Right kidney (tissue), 1 donor: ENCODE measurements around the gene NUPR1.
"Not testable (repeated sequence)": the region's sequence is repeated elsewhere in the genome, so short reads cannot be mapped to it uniquely, and the experiment has no call there.

Source experiments
- DNase-seq: peaks from one replicate; pipeline ENCODE4 v3.0.0-alpha.2; 2016

NUPR1 gene

DNA sequence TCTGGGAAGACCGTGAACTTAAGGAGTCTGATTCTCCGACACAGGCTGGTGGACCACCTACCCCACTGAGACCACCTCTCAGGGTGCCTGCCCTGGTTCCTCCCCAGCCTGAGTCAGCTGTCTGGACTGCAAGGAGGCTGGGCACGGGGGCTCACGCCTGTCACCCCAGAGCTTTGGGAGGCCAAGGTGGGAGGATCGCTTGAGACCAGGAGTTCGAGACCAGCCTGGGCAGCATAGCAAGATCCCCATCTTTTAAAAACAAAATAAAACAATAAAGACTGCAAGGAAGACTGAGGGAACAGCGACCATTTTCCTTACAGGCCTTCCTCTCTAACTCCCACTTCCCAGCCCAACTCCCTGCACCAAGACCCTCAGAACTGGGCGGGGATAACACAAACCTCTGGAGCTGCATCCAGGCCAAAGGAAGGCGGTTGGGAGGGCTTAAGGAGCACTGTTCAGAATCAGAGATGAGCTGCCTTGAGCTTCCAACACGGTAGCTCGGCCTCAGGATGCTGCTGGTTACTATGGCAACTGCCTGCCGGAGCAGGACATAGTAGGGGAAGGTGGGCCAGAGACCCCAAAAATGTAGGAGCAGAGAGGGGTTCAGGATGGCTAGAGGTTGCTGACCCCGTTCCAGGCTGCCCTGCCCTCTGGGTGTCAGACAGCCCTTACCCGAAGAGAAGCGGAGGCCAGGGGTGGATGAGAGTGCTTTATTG, 40.0 kb downstream of the NUPR1 start:
- no peak for DNase-seq

DNA sequence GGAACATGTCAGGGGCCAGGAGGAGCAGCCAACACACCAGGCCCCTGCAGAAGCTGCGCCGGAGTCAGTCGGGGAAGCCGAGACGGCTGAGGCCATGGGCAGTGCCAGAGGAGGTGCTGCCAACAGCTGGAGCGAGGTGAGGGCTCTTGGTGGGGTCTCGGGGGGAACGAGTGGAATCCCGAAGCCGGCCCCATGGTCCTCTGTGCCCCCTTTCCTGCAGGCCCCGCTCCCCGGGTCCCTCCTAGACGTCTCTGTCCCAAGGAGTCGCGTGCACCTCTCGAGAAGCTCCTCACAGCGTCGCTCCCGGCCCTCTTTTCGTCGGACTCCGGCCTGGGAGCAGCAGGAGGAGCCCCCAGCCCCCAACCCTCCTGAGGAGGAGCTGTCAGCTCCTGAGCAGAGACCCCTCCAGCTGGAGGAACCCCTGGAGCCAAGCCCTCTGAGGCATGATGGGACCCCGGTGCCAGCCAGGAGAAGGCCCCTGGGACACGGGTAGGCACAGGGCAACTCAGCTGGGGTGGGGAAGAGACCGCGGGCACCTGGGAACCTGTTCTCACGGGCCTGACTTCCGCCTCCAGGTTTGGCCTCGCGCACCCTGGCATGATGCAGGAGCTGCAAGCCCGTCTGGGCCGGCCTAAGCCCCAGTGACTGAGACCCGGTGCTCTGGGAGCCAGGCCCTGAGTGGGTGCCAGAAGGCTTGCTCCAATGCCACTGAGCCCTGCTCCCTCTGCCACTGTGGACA, 40.7 kb downstream of the NUPR1 start:
- DNase-seq = no peak

DNA sequence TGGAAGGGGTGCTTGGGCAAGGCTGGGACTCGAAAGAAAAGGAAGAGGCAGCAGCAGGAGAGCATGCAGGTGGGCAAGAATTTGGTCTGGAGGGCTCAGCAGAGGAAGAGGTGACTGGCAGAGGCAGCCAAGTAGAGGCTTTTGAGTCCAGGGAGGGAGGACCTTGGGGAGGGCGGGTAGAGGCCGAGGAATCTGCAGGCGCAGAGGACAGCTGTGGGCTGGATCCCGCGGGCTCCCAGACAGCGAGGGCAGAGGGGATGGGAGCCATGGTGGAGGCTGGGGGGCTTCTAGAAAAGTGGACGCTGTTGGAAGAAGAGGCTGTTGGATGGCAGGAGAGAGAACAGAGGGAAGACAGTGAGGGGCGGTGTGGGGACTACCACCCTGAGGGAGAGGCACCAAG, 41.4 kb downstream of the NUPR1 start:
- no peak for DNase-seq

DNA sequence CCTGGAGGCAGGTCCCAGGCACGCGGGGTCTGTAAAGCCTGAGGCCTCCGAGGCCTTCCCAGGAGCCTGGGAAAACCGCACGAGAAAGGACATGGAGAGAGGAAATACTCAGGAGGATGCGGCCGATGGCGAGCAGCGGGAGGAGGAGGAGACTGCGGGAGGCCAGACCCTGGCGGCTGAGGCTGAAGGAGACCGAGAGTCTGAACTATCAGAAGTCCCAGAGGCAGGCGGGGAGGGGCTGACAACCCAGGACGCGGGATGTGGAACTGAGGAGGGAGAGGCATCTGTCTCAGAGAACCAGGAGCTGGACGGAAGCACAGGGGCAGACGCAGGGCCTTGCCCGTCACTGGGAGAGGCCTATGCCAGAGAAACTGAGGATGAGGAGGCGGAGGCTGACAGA, 41.9 kb downstream of the NUPR1 start:
- no peak for DNase-seq

DNA sequence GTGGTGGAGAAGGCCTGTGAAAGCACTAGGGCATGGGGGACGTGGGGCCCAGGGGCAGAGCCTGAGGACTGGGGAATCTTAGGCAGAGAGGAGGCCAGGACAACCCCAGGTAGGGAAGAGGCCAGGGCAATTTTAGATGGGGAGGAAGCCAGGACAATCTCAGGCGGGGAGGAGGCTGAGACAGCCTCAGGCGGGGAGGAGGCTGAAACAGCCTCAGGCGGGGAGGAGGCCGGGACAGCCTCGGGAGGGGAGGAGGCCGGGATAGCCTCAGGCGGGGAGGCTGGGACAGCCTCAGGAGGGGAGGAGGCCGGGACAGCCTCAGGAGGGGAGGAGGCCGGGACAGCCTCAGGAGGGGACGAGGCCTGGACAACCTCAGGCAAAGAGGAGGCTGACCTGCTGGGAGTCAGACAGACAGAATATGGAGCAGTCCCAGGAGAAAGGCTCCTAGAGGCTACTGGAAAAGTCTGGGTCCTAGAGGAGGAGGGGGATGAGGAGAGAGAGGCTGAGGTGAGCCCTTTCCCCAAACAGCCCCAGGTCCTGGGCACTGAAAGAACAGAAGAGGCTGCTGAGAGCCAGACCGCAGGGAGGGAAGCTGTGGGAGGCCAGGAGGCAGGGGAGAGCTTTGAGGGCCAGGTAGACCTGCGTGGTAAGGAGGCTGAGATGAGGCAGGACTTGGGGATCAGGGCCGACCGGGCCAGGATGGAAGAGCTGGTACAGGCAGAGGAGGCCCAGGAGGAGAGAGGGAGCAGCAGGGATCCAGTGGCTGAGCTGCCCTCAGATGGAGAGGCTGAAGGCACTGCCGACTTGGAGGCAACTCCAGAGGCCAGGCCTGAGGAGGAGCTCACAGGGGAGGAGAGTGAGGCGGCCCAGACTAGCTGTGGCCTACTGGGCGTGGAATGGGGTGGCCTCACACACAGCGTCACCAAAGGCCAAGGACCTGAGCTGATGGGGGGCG, 42.7 kb downstream of the NUPR1 start:
- DNase-seq = no peak

DNA sequence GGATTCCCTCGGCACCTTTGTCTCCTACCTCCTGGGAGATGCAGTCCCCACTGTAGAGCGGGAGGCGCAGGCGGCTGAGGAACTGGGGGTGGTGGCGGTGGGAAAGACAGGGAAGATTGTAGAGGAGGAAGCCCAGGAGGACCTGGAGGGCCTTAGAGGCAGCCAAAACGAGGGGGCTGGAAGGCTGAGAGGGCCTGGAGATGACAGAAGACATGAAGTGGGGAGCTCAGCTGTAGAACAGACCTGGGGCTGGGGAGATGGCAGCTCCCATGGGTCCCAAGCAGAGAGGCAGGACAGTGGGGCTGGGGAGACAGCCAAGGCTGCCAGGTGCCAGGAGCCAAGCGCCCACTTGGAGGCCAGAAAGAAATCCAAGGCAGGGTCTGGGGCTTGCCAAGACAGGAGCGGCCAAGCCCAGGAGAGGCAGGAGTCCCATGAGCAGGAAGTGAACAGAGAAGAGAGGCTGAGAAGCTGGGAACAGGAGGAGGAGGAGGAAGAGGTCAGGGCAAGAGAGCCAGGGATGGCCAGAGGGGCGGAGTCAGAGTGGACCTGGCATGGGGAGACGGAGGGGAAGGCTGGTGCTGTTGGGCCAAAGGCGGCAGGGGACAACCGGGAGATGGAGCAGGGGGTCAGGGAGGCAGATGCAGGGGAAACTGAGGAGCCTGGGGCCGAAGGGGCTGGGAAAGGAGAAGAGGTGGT, 43.5 kb downstream of the NUPR1 start:
- no peak for DNase-seq

DNA sequence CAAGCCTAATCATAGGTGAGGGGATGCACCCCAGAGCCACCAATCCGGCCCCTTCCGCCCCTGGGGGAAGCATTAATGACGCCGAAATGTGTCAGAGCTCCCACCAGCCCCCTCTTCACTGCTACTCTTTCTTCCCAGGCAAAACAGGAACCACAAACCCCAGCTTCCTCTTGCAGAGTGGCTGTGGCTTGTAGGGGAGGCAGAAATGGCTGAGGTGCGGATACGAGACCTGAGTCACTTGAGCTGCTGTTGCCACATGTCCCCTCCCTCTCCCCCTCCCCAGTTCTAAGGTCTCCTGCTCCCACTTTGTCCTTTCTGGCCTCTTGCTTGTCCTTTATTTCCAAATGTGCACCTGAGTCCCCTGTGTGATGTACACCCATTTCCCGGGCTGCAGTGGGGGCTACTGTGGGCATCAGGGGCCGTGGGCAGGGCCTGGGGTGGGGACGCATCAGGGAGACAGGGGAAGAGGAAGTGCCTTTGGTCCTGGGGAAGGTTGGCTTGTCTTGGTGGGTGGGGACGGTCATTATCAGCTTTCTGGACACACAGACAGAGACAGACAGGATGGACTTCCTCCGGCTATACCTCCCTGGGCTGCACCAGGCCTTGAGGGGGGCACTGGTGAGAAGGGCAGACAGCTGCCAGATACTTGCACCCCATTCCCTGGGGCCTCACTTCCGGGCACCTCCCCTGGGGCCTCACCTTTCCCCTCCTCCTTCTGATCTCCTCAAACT, 44.5 kb downstream of the NUPR1 start, which contains the start of gene APOBR:
Gene APOBR (plus strand): TSS at position 523 of the 731 bp plus-strand sequence. CDS start 39 bp downstream, at position 562.
- DNase-seq = no peak

DNA sequence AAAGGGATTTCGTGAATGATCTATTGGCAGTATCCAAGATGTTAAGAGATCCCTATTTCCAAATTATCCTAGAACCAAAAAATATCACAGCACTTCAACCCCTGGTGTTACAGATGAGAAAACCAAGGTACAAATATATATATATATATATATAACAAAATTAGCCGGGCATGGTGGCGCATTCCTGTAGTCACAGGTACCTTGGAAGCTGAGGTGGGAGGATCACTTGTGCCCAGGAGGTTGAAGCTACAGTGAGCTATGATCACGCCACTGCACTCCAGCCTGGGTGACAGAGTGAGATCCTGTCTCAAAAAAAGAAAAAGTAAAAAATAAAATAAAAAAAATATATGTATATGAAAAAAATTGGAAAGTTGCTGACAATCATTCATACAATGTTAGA, 46.3 kb downstream of the NUPR1 start:
- DNase-seq = no peak

DNA sequence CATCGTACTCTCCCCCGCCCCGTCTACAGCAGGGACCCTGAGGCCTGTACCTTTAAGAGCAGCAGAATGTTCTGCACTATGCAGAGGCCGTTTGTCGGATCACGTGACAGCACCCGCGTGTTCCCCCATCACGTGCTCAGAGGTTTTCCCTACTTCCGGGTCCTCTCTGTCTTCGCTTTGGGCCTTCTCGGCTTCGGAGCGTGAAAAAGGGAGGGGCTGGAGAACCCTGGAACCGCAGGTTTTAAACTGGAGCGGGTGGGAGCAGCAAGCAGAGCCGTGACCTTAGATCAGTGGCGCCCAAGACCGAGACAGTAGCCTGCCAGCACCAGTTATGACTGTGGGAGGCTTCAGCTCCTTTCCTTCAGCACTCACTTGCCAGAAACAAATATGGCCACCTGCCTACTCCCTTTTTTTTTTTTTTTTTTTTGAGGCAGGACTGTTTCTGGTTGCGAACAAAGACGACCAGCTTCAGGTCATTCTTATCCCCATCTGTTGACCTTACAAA, 46.8 kb downstream of the NUPR1 start, which contains the start of gene CLN3:
Gene CLN3 (minus strand): TSS at position 105 of the 505 bp plus-strand sequence. CDS start 315 bp downstream, outside the sequence.
- peak; percentile 96 for DNase-seq

DNA sequence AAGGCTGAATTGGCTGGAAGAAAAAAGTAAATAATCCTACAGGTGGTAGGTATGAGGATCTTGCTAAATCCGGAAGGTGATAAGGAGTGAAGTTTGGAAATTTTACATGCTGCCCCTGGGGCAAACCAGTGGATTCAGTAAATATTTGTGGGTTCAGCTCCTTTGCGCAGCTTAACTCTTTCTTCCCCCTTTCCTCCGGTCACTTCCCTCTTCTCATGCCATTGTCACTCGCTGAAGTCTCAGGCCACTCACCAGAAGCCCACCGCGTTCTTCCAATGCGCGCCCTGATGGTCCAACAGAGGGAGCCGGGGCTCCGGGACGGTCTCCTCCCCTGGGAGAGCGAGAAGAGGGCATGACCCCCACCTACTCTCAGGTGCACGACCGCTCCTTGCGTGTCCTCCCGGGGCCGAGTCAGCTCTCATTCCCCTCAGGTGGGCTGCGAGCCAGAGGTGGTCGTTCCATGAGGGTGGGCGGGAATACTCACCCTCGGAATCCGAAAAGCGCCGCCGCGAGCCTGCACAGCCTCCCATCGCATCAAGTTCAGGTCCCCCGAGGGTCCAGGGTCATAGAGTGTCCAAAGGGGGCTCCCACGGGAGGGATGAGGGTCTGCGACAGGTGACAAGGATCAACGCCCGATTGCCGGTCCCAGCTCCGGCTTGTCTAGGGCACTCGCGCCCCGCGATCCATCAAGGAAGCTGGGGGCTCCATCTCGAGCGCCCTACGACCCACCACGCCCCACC, 47.4 kb downstream of the NUPR1 start:
- DNase-seq = peak; percentile 67

DNA sequence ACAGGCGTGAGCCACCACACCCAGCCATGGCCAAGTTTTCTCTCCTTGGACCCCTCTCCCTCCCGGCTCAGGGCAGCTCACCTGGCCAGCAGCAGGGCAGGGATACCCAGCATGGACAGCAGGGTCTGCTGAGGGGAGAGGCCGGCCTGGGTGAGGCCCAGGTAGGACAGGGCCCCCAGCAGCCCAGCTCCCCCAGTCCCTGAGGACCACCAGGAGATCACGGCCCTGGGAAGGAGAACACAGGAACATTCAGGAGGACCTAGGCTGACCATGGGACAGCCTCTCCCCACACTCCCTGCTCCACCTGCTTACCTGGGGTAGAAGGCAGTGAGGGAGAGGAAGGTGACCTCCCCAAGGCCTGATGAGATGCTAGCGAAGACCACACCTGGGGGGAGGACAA, 52.5 kb downstream of the NUPR1 start:
- no peak for DNase-seq

DNA sequence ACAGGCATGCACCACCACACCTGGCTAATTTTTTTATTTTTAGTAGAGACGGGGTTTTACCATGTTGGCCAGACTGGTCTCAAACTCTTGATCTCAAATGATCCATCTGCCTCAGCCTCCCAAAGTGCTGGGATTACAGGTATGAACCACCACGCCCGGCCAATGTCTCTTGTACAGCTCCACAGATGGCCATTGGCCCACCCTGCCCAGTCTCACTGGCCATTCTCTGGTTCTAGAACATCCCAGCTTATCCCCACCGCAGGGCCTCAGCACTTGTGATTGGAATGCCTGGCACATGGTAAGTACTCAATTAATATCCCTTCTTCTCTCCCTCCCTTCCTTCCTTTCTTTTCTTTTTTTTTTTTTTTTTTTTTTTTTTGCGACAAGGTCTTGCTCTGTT, 55.4 kb downstream of the NUPR1 start:
- not testable (repeated sequence) for DNase-seq
